HG02970 (cell line): ENCODE data around the gene RNF111.
"Not testable (repeated sequence)": the region's sequence is repeated elsewhere in the genome, so short reads cannot be mapped to it uniquely, and the experiment has no call there.

Source experiments
- ATAC-seq: cut with Tn5 transposase; IDR thresholded peaks from one replicate; pipeline ENCODE4 v1.9.1; 2021; ENCODE audit warnings: mild to moderate bottlenecking, moderate library complexity, moderate number of reproducible peaks; ENCODE audit not compliant: unreplicated experiment, low FRiP score

RNF111 gene

GRCh38 chr15:58999694-59000093, 12.2 kb downstream of the RNF111 start:
- no peak for ATAC-seq

GRCh38 chr15:59000251-59000650, 12.8 kb downstream of the RNF111 start:
- not testable (repeated sequence) for ATAC-seq

- ATAC-seq = no peak
Observed at GRCh38 chr15:59001946-59002345, 14.5 kb downstream of the RNF111 start.

- no peak for ATAC-seq
Observed at GRCh38 chr15:59002418-59002859, 15.0 kb downstream of the RNF111 start.

GRCh38 chr15:59005579-59005978, 18.1 kb downstream of the RNF111 start:
- no peak for ATAC-seq

GRCh38 chr15:59008086-59008485, 20.6 kb downstream of the RNF111 start:
- ATAC-seq = no peak

- ATAC-seq = no peak
Observed at GRCh38 chr15:59011262-59011952, 23.9 kb downstream of the RNF111 start.

- ATAC-seq = no peak
Observed at GRCh38 chr15:59013246-59013873, 25.9 kb downstream of the RNF111 start.

GRCh38 chr15:59014068-59014467, 26.6 kb downstream of the RNF111 start:
- ATAC-seq = no peak

GRCh38 chr15:59017449-59017848, 30.0 kb downstream of the RNF111 start:
- ATAC-seq = no peak

DNA sequence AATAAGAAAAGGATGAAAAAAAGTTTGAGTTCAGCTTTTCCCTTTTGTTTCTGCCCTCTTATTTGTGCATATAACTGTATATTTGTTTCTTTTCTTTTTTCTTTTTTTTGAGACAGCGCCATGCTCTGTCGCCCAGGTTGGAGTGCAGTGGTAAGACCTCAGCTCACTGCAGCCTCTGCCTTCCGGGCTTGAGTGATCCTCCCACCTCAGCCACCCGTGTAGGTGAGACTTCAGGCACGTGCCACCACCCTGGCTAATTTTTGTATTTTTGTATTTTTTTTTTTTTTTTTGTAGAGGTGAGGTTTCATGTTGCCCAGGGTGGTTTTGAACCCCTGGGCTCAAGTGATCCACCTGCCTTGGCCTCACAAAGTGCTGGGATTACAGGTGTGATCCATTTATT, 31.4 kb downstream of the RNF111 start:
- ATAC-seq = no peak

- no peak for ATAC-seq
Observed at GRCh38 chr15:59020322-59020721, 32.9 kb downstream of the RNF111 start.

DNA sequence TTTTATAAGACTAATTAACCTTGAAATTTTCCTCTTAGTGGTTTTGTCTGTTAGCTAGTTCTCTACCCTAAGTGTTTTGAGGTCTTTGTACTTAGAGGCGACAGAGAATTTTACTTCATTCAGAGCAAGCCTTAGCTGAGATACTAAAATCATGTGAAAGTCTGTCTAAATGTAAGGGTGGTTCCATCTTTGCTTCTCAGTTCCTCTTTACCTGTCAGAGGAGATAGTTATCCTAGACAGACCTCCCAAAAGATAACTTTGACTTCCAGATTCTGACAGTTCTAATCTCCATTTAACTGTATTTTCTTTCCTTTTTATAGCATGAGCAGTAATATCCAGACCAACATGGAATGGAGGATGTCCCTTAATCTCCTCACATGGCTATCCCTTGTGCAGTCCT, 34.7 kb downstream of the RNF111 start:
- no peak for ATAC-seq

- no peak for ATAC-seq
Observed at GRCh38 chr15:59026207-59026606, 38.7 kb downstream of the RNF111 start.

- ATAC-seq = no peak
Observed at GRCh38 chr15:59028387-59028955, 41.0 kb downstream of the RNF111 start.

- ATAC-seq = no peak
Observed at GRCh38 chr15:59029554-59029953, 42.1 kb downstream of the RNF111 start.

- no peak for ATAC-seq
Observed at GRCh38 chr15:59035201-59035600, 47.7 kb downstream of the RNF111 start.

DNA sequence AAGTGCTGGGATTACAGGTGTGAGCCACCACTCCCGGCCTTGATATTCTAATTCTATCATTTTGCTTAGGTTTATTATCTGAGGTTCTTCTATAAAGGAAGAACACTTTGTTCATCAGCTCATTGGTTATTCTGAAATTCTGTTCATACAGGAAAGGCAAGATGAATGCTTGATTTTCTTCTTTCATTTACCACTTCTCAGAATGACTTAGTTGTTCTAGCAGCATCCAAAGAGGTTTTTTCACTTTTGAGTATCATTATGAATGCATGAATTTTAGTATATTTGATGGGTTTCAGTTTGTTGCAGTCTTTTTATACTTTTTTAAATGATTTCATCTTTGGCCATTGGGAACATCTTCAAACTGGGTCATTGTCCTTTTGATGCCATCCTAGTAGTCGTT, 51.8 kb downstream of the RNF111 start:
- ATAC-seq = no peak

GRCh38 chr15:59042041-59042440, 54.6 kb downstream of the RNF111 start:
- no peak for ATAC-seq

DNA sequence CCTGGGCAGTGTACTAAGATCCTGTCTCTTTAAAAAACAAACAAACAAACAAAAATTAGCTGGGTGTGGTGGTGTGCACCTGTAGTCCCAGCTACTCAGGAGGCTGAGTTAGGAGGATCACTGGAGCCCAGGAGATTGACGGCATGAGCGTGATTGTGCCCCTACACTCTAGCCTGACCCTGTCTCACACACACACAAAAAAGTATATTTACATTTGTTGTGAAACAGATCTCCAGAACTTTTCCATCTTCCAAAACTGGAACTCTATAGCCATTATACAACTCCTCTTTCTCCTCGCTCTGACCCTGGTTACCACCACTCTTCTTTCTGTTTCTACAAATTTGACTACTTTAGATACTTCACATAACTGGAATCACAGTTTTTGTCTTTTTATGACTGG, 61.4 kb downstream of the RNF111 start:
- no peak for ATAC-seq

DNA sequence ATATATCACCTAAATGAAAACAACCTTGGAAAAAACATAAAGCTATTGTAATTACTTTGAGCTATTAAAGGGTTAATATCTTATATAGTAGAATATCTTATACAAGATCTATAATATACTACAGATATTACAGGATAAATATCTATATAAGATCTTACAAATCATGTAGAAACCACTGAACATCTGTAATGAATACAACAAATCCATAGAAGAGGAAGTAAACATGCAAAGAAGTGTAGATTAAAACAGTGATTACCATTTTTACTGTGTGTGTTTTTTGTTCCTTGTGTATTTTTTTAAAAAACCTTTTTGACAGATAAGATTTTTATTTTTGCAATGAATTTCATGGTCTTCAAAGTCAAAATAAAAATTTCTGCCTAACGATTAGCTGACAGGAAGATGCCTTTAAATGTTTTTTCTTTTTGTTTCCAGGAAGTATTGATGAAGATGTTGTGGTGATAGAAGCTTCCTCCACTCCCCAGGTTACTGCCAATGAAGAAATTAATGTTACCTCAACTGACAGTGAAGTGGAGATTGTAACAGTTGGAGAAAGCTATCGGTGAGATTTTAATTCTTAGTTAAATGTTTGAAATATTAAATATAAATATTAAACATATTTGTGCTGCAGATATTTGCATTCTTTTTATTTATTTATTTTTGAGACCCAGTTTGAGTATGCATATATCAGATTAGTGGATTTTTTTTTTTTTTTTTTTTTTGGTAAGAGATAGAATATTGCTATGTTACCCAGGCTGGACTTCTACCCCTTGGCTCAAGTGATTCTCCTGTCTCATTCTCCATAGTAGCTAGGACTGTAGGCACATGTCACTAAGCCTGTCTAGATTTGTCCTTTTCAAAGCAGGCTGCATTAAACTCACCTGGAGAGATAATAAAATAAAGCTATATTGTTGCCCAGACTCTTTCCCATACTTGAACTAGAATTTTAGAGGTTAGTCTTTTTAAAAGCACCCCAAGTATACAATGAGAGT, 64.7 kb downstream of the RNF111 start:
- no peak for ATAC-seq
